ENCODE measurements around the gene KIFAP3. TPM values are rescaled to one million over a fixed set of nuclear protein-coding genes. Genes with fewer than 3 reads are reported as not detected.
A peak's percentile ranks its signal among the peaks of the same experiment; 100 is the strongest.

Gene KIFAP3
- total RNA-seq, 1 donor from 2014 or later, result 35.1 TPM

DNA sequence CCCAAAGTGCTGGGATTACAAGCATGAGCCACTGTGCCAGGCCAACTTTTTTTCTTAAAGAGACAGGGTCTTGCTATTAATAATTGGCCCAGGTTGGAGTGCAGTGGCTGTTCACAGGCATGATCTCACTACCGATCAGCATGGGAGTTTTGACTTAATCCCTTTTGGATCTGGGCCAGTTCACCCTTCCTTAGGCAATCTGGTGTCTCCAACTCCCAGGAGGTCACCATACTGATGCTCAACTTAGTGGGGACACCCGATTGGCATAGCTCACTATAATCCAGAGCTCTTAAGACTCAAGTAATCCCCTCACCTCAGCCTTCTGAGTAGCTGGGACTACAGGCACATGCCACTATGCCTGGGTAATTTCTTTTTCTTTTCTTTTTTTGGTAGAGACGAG, 116.6 kb downstream of the KIFAP3 start:
- no peak for TF ChIP-seq CTCF (IDR thresholded peaks at IDR 0.05)
- Mint-ChIP-seq H3K27me3 (ENCODE audit: unreplicated experiment) (no peaks in the 10 kb centered on the region), H3K27ac (ENCODE audit: unreplicated experiment) (no peak overlapping the region), H3K36me3 (ENCODE audit: unreplicated experiment) (peaks cover 14% of the 10 kb centered on the region), H3K4me3 (ENCODE audit: unreplicated experiment) (no peak overlapping the region), H3K9me3 (ENCODE audit: unreplicated experiment) (no peaks in the 10 kb centered on the region), H3K4me1 (ENCODE audit: unreplicated experiment) (peaks cover 1% of the 10 kb centered on the region)
- DNase-seq (ENCODE audit: extremely low spot score, unreplicated experiment), result no peak

GRCh38 chr1:169951108-169951507, 123.4 kb downstream of the KIFAP3 start:
- no peaks in the 10 kb centered on the region for H3K9me3 Mint-ChIP-seq (ENCODE audit: unreplicated experiment)
- no peak for DNase-seq (ENCODE audit: extremely low spot score, unreplicated experiment)
- TF ChIP-seq CTCF (IDR thresholded peaks at IDR 0.05), result no peak
- peaks cover 9% of the 10 kb centered on the region for H3K36me3 Mint-ChIP-seq (ENCODE audit: unreplicated experiment)
- H3K27me3 Mint-ChIP-seq (ENCODE audit: unreplicated experiment), result no peaks in the 10 kb centered on the region
- H3K27ac Mint-ChIP-seq (ENCODE audit: unreplicated experiment), result no peak overlapping the region
- H3K4me1 Mint-ChIP-seq (ENCODE audit: unreplicated experiment), result peaks cover 18% of the 10 kb centered on the region
- no peak overlapping the region for H3K4me3 Mint-ChIP-seq (ENCODE audit: unreplicated experiment)

DNA sequence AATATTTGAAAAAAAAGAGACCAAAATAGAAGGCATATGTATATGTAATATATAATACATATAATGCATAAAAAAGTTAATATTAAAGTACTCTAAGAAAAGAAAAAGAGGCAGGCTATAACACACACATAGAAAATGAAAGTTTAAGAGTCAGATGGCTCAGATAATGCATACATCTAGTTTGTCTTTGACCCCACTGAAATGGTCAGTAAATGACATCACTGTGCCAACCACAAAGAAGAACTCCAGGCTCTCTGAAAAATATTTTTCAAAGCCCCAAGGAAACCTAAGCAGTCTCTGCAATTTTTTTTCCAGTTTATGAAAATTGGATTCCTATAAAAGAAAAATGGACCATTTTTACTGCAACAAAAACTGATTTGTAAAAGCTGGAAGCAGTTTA, 125.4 kb downstream of the KIFAP3 start:
- DNase-seq (ENCODE audit: extremely low spot score, unreplicated experiment), result no peak
- H3K4me3 Mint-ChIP-seq (ENCODE audit: unreplicated experiment), result no peak overlapping the region
- H3K9me3 Mint-ChIP-seq (ENCODE audit: unreplicated experiment), result no peaks in the 10 kb centered on the region
- peak overlapping the region; percentile 65 for H3K27ac Mint-ChIP-seq (ENCODE audit: unreplicated experiment)
- H3K4me1 Mint-ChIP-seq (ENCODE audit: unreplicated experiment), result peaks cover 26% of the 10 kb centered on the region
- TF ChIP-seq CTCF (IDR thresholded peaks at IDR 0.05), result no peak
- H3K27me3 Mint-ChIP-seq (ENCODE audit: unreplicated experiment), result no peaks in the 10 kb centered on the region
- H3K36me3 Mint-ChIP-seq (ENCODE audit: unreplicated experiment), result peaks cover 9% of the 10 kb centered on the region

- H3K36me3 Mint-ChIP-seq (ENCODE audit: unreplicated experiment), result no peaks in the 10 kb centered on the region
- no peak for TF ChIP-seq CTCF (IDR thresholded peaks at IDR 0.05)
- H3K4me1 Mint-ChIP-seq (ENCODE audit: unreplicated experiment), result peaks cover 43% of the 10 kb centered on the region
- H3K4me3 Mint-ChIP-seq (ENCODE audit: unreplicated experiment), result no peak overlapping the region
- no peaks in the 10 kb centered on the region for H3K27me3 Mint-ChIP-seq (ENCODE audit: unreplicated experiment)
- H3K27ac Mint-ChIP-seq (ENCODE audit: unreplicated experiment), result no peak overlapping the region
- H3K9me3 Mint-ChIP-seq (ENCODE audit: unreplicated experiment), result no peaks in the 10 kb centered on the region
- no peak for DNase-seq (ENCODE audit: extremely low spot score, unreplicated experiment)
Measured at GRCh38 chr1:169946206-169946605, 128.3 kb downstream of the KIFAP3 start.

DNA sequence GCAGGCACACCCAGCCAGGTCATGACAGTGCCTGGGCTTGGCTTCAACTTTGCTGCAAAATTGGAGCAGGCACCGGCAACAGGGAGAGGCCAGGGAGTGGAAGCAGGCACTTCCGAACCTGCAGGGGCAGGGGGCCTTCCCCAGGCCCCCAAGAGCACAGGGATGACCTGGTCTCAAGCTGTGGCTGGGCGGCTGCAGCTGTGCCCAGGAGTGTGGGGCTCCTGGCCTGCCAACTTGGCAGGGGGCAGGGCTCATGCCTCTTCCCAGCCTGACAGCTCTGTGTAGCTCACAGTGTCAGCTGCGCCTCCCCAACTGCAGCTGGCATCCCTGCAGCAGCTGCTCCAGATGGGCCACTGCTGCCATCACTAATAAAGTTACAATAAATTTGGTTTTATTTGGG, 129.3 kb downstream of the KIFAP3 start:
- no peak overlapping the region for H3K4me3 Mint-ChIP-seq (ENCODE audit: unreplicated experiment)
- no peaks in the 10 kb centered on the region for H3K27me3 Mint-ChIP-seq (ENCODE audit: unreplicated experiment)
- DNase-seq (ENCODE audit: extremely low spot score, unreplicated experiment), result no peak

More for the DNA sequence above, 129.3 kb downstream of the KIFAP3 start:
- Mint-ChIP-seq H3K27ac (ENCODE audit: unreplicated experiment) (no peak overlapping the region), H3K36me3 (ENCODE audit: unreplicated experiment) (no peaks in the 10 kb centered on the region), H3K4me1 (ENCODE audit: unreplicated experiment) (peaks cover 48% of the 10 kb centered on the region), H3K9me3 (ENCODE audit: unreplicated experiment) (no peaks in the 10 kb centered on the region)
- no peak for TF ChIP-seq CTCF (IDR thresholded peaks at IDR 0.05)
